NCI-H2196 (cell line): ENCODE results near the gene TMEM51.

ENCODE experiments used
- DNase-seq: peaks from one replicate; lab custom pipeline; 2025; ENCODE audit not compliant: unreplicated experiment; lab: John Stamatoyannopoulos, UW

The TMEM51 gene

DNA sequence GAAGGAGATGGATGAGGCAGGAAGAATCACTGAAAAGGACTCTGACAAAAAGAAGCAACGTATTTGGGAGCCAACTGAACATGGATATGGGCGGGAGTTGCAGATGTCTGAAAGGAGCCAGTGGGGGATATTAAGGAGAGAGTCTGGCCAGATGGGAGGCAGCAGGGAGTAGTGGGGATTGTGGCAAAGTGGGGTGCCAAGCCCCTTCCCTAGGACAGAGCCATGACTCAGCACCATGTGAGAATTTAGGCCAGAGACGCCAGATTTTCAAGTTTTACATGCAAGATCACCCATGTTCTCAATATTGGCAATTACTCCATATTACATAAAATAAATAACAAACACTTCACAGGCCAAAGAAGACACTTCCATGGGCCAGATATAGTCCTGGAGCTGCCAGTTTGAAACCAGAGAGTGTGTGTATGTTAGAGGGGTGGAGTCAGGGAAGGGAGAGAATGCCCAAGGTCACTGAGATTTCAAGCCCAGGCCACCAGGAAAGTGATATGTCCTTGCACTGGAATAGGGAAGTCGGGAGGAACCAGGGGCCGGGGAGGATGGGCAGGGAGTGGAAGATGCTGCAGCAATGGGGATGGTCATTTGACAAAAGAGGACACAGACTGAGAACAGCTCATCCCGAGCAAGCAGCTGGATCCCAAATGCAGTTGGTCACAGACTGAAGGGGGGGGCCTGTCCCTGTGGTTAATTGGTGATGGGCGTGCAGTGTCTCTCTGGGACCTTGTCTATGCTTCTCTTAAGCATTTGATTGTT, 23.5 kb downstream of the TMEM51 start:
- DNase-seq, result no peak

DNA sequence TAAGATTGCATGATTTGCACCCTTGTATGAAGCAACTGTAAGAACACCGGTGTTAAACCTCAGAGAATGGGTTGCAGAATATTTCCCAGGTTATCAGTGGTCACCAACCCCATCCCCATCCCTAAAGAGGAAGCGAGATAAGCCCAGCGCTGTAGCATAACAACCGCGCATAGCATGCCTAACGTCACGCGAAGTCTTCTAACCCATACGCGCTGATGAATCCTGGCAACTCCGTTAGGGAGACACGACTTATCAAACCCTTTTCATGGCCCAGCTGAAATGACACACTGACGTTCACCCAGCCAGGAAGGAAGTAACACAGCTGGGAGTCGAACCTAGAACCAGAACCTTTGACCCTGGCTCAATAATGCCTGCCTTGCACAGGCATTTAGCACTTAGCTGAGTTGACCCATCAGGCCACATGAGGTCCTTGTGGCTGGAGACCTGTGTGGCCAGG, 24.2 kb downstream of the TMEM51 start:
- no peak for DNase-seq

DNA sequence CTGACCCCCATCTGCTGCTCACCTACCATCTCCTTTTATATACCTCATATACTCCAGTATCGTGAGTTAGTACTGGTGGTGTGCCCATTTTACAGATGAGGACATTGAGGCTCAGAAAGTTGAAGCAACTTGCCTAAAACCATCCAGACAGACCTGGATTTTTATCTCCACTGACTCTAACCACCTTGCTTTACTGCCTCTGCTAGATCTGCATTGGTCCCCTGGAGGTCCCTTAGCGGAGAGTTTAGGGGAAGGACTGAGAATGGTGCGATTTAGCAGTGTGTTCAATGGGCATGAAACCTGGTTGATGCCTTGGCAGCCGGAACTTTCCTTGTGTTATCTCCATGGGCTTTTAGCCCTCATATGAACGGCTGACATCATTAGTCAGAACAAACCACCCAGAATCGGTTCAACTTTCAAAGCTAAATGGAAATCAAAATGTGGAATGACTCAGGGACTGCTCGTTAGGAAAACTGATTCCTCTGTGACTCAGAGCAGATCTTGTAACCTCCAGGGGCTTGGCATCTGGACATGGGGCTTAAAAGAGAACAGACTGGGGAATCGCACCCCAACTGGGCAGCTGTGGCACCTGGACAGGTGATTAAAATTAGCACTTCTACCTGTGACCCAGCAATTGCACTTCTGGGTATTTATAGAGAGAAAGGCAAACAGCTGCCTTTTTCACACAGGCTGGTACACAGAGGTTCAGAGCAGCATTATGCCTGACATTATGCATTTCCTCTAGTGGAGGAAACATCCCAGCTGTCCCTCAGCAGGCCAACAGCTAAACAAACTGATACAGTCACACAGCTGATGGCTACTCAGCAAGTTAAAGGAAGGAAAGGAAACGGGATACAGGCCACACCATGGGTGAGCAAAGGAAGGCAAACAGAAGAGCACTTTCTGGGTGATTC, 25.3 kb downstream of the TMEM51 start:
- peak; percentile 59 for DNase-seq

DNA sequence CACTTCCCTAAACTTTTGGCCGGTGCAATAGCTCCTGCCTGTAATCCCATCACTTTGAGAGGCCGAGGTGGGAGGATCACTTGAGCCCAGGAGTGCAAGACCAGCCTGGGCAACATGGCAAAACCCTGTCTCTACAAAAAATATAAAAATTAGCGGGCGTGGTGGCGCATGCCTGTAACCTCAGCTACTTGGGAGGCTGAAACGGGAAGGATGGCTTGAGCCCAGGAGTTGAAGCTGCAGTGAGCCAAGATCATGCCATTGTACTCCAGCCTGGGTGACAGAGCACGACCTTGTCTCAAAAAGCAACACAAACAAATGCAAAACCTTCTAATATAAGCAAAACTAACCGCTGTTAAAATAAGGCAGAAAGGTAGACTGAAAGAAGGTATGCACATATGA, 25.9 kb downstream of the TMEM51 start:
- DNase-seq, result no peak

DNA sequence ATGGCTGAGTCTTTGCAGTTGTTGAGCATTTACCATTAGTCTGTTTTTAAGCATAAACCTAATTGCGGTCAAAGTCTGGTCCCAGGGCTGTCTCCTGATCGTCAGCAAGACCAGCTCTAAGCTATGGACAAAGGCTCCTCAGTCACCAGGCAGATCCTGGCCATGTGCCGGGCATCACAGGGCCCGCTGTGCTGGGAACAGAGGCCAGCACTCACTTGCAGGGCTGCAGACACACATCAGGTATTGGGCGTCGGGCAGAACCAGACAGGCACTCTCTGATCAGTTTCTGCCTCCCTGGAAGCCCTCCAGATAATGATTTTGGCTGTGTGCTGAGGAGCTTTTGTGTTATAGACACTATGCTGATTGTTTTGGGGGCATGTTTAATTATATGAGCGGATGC, 26.6 kb downstream of the TMEM51 start:
- no peak for DNase-seq

DNA sequence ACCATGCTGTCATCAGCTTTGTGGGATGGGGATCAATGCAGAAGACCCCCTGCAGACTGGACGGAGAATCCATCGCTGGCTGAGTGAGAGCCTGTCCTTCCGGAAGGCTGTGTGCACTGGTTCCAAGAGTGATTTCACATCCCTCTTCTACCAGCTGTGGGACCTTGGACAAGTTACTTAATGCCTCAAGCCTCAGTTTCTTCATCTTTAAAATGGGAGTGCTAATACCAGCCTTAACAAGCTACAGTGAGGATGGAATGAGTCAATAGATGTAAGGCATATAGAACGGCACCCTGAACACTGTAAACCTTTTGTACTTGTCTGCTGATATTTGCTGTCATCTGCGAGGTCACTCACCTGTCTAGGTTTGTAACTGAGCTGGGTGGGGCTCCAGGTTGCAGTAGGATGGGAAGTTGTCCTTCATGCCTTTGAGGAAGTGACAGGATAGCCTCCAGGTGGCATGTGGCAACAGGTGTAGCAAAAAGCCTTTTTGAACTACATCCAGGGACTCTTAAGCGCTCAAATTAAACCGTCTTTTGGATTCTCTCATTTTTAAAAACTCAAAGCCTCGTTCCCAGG, 27.5 kb downstream of the TMEM51 start:
- no peak for DNase-seq

DNA sequence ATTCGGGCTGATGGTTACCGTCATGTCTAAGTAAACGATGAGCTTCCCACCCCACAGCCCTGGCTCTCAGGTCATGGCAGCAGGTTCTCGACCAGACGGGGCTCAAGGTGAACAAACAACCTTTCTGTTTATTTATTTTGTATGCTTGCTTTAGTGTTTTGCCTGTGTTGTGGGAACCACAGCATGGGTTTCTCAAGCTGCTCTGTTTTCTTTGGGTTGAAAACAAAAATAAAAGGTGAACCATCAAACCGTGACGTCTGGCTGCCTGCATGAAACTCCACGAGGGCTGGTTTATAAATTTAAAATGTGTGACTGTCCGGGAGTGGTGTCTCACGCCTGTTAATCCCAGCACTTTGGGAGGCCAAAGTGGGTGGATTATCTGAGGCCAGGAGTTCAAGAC, 28.0 kb downstream of the TMEM51 start:
- DNase-seq, result no peak

DNA sequence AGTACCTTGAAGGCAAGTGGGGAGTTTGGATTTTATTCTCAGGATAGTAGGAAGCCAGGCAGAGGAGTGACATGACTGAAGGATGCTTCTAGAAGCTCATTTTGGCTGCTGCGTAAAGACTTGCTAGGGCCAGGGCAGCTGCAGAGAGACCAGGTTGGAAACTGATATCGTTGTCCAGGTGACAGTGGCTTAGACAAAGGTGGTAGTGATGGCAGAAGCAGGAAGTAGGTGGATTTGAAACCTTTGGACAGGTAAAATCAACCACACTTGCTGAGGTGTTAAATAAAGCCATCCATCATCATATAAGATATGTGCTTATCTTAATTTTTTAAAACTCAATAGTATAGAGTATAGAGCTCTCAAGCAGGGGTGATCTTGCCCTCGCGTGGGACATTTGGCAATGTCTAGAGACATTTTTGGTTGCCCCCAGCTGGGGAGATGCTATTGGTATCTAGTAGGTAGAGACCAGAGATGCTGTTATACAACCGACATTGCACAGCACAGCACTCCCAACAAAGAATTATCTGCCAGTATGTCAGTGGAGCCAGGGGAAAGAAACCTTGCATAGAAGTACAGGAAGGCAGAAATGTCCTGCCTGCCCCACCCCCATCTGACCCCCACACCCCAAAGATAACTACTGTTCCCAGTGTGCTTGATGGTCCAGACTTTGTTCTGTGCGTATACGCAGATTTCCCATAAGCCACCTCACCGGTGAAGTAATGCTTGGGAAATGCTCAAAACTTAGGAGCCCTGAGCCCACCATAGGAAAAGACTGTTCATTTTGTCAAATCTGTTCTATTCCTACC, 31.1 kb downstream of the TMEM51 start:
- DNase-seq, result no peak

DNA sequence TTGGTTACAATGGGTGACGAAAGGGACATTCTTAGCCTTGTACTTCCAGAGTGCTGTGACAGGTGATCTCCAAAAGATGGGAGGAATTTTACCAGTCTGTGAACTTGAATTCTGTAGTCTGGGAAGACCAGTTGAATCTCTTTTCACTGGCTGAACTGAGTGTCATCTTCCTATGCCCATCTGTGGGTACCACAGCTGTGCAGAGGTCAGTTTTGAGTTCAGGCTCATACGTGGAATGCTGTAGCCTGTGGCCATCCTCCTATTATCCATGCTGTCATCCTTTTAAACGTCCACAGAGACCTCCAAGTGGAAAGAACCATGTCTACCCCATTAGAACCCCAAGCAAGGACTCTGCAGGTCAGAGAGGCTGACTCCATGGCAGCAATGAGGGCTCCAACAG, 32.1 kb downstream of the TMEM51 start:
- DNase-seq, result no peak

DNA sequence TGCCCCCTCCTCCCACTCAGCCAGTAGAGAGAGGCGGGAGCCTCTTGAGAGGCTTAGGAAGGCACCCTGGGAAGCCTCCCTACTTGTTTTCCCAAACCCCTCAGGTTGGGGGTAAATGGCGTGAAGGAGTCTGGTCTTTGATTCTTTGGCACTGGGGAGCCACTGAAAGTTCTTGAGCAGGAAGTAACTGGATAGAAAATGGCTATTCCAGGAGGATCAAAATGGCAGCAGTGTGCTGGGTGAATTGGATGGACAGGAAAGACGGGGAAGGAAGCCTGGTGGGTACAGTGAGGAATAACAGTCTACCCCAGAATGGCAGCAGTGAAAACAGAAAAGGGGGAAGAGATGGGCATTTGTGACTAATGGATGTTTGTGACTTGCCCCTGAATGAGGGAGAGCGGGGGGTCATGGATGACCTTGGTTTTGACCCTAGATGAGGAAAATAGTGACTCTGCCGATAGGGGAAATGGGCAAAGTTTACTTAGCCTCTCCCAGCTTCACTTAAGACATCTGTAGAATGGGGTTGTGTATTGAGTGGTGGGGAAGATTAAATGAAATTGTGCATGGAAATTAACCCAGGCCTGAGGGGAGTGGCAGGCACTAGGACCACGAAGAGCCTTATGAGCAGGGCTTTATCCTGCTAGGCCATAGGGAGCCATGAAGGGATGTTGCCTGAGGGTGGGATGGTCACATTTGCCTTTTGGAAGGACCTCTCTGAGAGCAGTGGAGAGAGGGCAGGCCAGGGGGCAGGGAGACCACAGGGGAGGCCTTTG, 32.7 kb downstream of the TMEM51 start:
- DNase-seq, result no peak

DNA sequence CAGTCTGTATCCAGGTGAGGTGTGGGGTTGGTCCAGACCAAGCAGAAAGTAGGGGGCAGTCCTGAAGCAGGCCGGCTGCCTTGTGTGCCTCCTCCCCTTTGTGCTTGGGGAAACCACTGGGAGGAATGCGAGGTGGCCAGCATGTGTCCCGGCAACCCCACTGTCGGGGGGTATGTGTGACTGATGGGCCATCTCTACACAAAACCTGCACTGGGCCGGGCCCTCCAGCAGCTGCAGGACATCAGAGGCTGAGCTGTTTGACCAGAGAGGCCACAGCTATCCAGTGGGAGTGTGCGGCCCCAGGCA, 33.3 kb downstream of the TMEM51 start:
- DNase-seq, result no peak

DNA sequence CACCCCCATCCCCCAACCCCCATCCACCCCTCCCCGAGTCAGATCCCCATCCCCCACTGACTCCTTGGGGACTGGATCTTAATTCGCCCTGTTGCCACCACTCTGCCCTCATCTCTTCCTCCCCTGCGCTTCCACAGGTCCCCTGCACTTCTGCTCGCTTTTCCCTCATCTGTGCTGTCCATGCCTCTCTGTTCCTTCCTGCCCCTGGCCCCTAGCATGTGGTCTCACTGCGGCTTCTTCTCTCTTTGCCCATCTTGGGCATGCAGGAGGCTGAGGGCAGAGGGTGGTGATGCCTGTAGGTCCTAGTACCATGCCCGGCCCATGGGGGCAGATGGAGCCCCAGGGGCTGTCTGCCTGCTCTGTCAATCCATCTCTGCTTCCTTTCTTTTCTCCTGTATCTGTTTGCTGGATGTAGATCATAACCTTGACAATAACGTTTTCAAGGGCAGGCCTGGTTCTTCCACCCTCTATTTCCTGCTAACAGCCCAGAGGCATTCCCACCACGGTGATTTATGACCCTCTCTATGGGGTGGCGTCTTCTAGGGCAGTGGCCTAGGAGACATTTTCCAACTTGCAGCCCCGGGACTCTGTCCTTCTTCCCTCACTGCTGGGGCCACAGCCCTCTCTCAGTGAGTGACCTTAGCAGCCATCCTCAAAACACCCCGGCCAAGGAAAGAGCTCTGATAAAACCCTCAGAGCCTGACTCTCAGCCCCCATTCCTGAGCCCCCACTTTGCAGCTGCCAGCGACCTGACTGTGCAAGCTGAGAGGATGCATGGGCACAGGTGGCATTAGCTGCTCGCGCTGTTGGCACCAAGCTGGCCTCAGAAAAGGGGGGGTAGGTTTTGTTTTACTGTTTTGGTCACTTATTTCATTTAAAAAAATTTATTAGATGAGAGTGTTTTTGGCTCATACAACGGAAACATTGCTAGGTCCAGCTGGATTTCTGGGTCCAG, 33.9 kb downstream of the TMEM51 start:
- no peak for DNase-seq

DNA sequence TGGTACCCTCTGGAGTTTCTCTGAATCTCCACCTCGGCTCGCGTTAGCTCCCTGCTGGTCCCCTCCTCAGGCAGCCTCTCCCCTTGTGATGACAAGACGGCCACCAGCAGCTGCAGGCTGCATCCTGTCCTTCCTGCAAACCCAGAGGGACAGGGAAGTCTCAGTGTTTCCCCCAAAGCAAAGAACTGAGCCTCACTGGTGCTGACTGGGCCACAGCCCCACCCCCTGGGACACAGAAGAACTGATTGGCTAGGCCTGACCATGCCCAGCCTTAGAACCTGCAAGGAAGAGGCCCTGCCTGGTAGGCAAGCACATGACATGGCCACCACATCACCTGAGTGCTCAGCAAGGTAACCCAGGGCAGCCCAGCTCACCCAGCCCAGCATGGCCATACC, 34.6 kb downstream of the TMEM51 start:
- DNase-seq, result no peak

DNA sequence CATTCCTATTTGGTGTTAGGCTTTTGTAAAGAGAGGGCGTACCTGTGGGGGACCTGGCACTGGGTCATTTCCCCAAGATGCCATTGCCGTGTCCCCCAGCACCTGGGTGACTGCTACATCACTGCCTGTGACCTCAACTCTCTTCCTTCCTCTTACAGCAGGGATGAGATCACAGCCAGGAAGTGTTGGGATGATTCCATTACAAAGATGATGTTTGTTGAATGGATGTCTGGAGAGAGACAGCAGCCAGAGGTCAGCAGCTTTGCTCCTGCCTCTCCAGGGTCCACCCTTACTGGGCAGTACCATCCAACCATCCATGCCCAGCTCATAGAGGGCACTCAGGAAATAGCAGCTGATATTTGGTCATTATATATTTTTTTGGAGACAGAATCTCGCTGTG, 35.1 kb downstream of the TMEM51 start:
- no peak for DNase-seq

DNA sequence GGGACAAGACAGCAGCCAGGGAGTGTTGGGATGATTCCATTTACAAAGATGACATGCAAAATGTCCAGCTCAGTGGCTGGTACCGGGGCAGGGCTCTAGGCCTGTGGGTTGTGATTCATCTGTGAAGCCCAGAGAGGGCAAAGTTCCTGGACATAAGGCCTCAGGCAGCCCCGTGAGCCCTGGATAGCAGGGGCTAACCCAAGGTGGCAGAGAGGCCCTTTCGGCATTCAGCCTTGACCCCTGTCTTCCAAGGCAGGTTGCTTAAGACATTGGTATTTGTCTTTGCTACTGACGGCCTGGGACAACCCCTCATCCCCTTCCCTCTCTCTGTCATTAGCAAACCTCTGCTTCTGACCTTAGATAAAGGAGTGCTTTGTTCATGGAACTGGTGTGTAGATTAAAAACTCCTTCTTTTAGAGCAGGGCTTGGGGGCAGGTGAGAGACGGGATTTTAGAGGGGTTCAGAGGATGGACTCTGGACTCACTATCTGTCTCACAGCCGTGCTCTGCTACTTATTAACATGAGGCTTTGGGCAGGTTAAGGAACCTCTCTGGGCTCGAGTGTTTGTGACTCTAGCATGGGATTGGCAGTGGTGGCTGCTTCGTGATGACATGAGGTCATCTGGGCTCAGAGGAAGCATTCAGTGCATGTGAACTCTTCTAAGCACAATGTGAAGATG, 36.3 kb downstream of the TMEM51 start:
- no peak for DNase-seq

DNA sequence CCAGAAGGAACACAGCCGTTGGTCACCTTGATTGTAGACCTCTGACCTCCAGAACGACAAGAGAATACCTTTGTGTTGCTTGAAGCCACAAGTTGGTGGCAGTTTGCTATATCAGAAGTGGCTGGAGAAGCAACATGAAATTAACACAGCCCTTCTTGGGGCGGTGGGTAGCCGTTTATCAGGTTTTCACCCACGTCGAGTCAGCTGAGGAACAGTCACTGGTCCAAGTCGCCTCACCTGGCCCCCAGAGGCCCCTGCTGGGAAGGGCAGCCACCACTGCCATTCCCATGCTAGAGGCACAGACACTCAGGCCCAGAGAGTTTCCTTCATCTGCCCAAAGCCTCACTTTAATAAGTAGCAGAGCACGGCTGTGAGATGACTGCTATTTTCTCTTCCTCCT, 37.7 kb downstream of the TMEM51 start:
- DNase-seq, result no peak

DNA sequence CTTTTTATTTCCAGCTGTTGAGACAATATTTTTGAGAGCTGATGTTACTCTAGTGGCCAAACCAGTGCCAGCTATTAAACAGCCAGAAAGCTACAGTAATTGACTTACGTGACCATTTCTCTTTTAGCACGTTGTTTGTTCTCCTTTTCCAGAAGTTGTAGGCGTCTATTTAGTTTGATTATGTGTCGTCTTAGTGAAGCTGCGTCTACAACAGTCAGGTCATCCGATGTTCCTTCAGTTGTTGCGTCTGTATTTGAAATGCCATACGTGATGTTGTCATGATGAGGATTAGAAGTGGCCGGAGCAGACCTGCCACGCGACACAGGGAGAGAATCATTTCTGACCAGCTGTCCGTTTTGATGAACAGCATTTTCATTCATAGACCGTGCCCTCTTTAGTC, 38.2 kb downstream of the TMEM51 start:
- DNase-seq, result no peak

DNA sequence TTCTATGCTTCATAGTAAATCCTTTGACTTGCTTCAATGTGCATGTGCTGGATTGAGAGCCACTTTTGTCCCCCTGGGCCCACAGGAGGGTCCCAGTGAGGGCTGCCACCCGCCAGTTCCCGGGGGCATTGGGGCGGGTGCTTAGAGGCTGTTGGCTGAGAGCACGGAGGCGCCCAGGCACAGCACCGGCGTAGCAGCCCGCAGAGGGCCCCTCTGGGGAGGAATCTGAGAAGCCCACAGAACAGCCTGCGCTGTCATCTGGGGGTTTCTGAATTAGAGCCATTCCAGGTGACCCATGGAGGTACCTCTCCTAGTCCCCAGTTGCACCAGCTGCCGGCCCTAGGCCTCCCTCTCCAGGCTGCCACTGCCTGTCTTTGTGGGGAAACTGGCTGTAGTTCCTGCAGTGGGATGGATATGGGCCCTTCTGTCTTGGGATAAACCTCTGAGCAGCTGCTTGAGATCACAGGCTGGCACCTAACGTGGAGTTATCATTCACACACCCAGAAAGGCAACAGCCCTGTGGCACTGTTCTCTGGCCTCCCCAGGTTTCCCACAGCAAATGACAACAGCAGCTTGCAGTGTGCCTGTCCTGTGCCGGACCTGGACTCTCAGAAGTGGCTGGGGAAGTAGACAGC, 39.5 kb downstream of the TMEM51 start:
- DNase-seq, result no peak
